Thyroid gland (tissue), 4 donors: ENCODE measurements around the gene TRAM2. TPM values are rescaled to one million over a fixed set of nuclear protein-coding genes. Genes with fewer than 3 reads are reported as not detected.

Experiments used
- DNase-seq, 2 donors: peaks; one replicate each; pipeline ENCODE4 v3.0.0-alpha.2; 2019
- H3K27ac ChIP-seq, 3 donors: fragments of 200-600 bp; sonication (generic); 1 replicate in 2 of 3; 2 replicates in 1 of 3; pipeline ENCODE4 v1.5.1; 2016 to 2019; ENCODE audit warnings: mild to moderate bottlenecking in 1 of 3, moderate library complexity in 1 of 3
- H3K27me3 ChIP-seq: fragments of 200-600 bp; sonication (generic); one replicate; pipeline ENCODE4 v1.5.1; 2019
- H3K36me3 ChIP-seq, 2 donors: fragments of 200-600 bp; sonication (generic); one replicate each; pipeline ENCODE4 v1.5.1; 2016 to 2019
- H3K4me1 ChIP-seq, 2 donors: fragments of 200-600 bp; sonication (generic); one replicate each; pipeline ENCODE4 v1.5.1; 2017 to 2019
- H3K4me3 ChIP-seq, 3 donors: fragments of 200-600 bp; sonication (generic); replicated peaks in 1 of 3; 1 replicate in 2 of 3; 2 replicates in 1 of 3; pipeline ENCODE4 v1.5.1; 2016; ENCODE audit warnings: mild to moderate bottlenecking in 1 of 3
- H3K9me3 ChIP-seq: fragments of 200-600 bp; sonication (generic); one replicate; pipeline ENCODE4 v1.5.1; 2017
- CTCF ChIP-seq, 6 experiments: fragments of 200-600 bp in 3 of 6; fragments of 450-650 bp in 3 of 6; sonication (generic) in 3 of 6; IDR thresholded peaks; one replicate each; pipeline ENCODE4 v1.5.1; 2016 to 2019; ENCODE audit warnings: antibody characterized with exemption in 6 of 6, mild to moderate bottlenecking in 2 of 6, inconsistent platforms in 1 of 6, moderate library complexity in 1 of 6
- POLR2A ChIP-seq, 2 donors: fragments of 450-650 bp; IDR thresholded peaks; one replicate each; pipeline ENCODE4 v1.6.1; 2017; ENCODE audit warnings: antibody characterized with exemption in 2 of 2, mild to moderate bottlenecking in 2 of 2, moderate library complexity in 1 of 2
- WGBS, 2 donors: methylation state at CpG; one replicate each; pipeline ENCODE4 v1.1.5; 2017; 5-methylcytosine and 5-hydroxymethylcytosine counted together
- intact Hi-C: fragments of 100-400 bp; cut with DNase I; formaldehyde crosslinking; loops from one replicate; pipeline ENCODE4 v1.15.1; 2023
- total RNA-seq, 4 donors: library from RNA; depleted of rRNA; stranded (reverse); fragments of >200 nt; gene quantifications; one replicate each; pipeline ENCODE4 v1.2.3, GENCODE V29; 2016

TRAM2 gene
- total RNA-seq, 4 donors from 2014 or later, result 16.5 to 21.8 (median 19.7) TPM

- peaks cover 5 to 12% of the 10 kb centered on the region in 2 donors for H3K4me1 ChIP-seq
- no peak for TF ChIP-seq CTCF (IDR thresholded peaks at IDR 0.05)
- no peak for TF ChIP-seq POLR2A (IDR thresholded peaks at IDR 0.05)
- 81 to 85% methylated on average over 1 of the region's 1 CpG for WGBS, 2 donors
- intact Hi-C loops, result no loop called here
- no peaks in the 10 kb centered on the region for H3K36me3 ChIP-seq
- no peak for DNase-seq
- no peak overlapping the region for H3K27ac ChIP-seq
- H3K9me3 ChIP-seq, result no peaks in the 10 kb centered on the region
- no peak overlapping the region for H3K4me3 ChIP-seq
- no peaks in the 10 kb centered on the region for H3K27me3 ChIP-seq
Observed at GRCh38 chr6:52611833-52612232, 35.0 kb upstream of the TRAM2 start.

- Histone ChIP-seq H3K9me3 (no peaks in the 10 kb centered on the region), H3K27ac (no peak overlapping the region), H3K4me3 (no peak overlapping the region), H3K36me3 (no peaks in the 10 kb centered on the region), H3K4me1 (peaks cover 0 to 2% of the 10 kb centered on the region in 2 donors), H3K27me3 (no peaks in the 10 kb centered on the region)
- no peak for TF ChIP-seq POLR2A (IDR thresholded peaks at IDR 0.05)
- TF ChIP-seq CTCF (IDR thresholded peaks at IDR 0.05), result no peak
- 93 to 94% methylated on average over 5 of the region's 5 CpGs for WGBS, 2 donors
- intact Hi-C loops, result no loop called here
- DNase-seq, result no peak
Observed at GRCh38 chr6:52610745-52611355, 34.0 kb upstream of the TRAM2 start.

- intact Hi-C loops, result no loop called here
- no peaks in the 10 kb centered on the region for H3K36me3 ChIP-seq
- no peak overlapping the region for H3K4me3 ChIP-seq
- no peak for DNase-seq
- WGBS, 2 donors, result 73 to 82% methylated on average over 3 of the region's 3 CpGs
- H3K9me3 ChIP-seq, result no peaks in the 10 kb centered on the region
- no peaks in the 10 kb centered on the region for H3K27me3 ChIP-seq
- TF ChIP-seq POLR2A (IDR thresholded peaks at IDR 0.05) (no peak), CTCF (IDR thresholded peaks at IDR 0.05) (no peak)
- no peak overlapping the region for H3K27ac ChIP-seq
- H3K4me1 ChIP-seq, result no peaks in the 10 kb centered on the region
Observed at GRCh38 chr6:52610011-52610410, 33.2 kb upstream of the TRAM2 start.

GRCh38 chr6:52605610-52606185 is 28.8 kb upstream of the TRAM2 start:
- no peak for TF ChIP-seq POLR2A (IDR thresholded peaks at IDR 0.05)
- no peak for TF ChIP-seq CTCF (IDR thresholded peaks at IDR 0.05)
- no peaks in the 10 kb centered on the region for H3K36me3 ChIP-seq
- no peak for DNase-seq
- no peaks in the 10 kb centered on the region for H3K27me3 ChIP-seq
- no peak overlapping the region for H3K27ac ChIP-seq
- H3K4me1 ChIP-seq, result no peaks in the 10 kb centered on the region
- H3K9me3 ChIP-seq, result no peaks in the 10 kb centered on the region
- intact Hi-C loops, result no loop called here
- WGBS, 2 donors, result 92 to 97% methylated on average over 5 of the region's 5 CpGs
- no peak overlapping the region for H3K4me3 ChIP-seq

- H3K4me1 ChIP-seq, result peaks cover 0 to 5% of the 10 kb centered on the region in 2 donors
- H3K36me3 ChIP-seq, result no peaks in the 10 kb centered on the region
- no peak for TF ChIP-seq CTCF (IDR thresholded peaks at IDR 0.05)
- no peak for TF ChIP-seq POLR2A (IDR thresholded peaks at IDR 0.05)
- intact Hi-C loops, result no loop called here
- H3K9me3 ChIP-seq, result no peaks in the 10 kb centered on the region
- no peaks in the 10 kb centered on the region for H3K27me3 ChIP-seq
- WGBS, 2 donors, result 74 to 87% methylated on average over 3 of the region's 3 CpGs
- no peak overlapping the region for H3K27ac ChIP-seq
- H3K4me3 ChIP-seq, result no peak overlapping the region
- DNase-seq, result no peak
Observed at GRCh38 chr6:52603000-52603795, 26.3 kb upstream of the TRAM2 start.
